Measurements from ENCODE around the gene PATE4.

The PATE4 gene

DNA sequence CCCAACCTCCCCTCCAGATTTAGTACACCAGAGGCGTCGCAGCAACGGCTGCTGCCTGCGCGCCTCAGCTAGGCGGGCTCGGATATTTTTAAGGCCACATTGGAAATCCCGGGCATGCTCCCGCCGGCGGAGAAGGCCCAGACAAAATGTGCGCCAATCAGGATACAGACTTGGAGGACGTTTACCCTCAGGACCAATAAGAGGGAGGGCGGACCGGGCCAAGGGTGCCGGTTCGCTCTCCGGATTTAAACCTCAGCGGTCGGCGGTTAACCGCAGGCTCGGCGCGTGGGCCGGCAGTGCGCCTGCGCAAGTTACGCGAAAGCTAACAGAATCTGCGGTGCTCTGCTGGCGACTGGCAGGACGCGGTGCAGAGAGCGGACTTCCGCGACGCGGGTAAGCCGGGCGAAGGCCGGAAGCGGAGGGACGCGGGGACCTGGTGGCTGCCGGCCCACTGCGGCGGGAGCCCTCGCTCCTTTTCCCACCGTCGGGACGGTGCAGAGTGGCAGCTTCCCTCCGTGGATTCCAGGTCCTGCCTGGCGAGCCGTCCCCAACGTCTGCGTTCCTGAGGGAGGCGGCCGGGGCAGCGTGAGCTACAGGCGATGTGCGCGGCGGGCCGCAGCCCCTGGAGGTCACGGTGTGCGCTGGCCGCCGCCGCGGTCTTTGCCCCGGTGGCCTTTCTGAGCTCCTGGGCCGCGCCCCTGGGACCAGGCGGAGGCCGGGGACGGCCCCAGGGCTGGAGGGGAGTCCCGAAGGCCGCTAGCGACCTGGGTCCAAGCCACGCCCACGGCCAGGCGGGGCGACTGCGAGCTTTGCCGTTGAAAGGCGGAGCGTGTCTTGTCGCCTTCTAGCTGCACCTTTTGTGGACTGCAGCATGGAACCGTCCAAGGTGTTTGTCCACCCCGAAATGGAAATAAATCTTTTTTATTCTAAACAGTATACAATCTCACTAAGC lies 54.5 kb downstream of the PATE4 start, which contains the start of gene HYLS1:
Gene HYLS1, plus strand, starts transcription at position 296 of the 952 bp plus-strand sequence. CDS start 11,701 bp downstream, outside the sequence.
- DNase-seq (ENCODE audit: low spot score) = peak; percentile 96

All from CD4-positive, alpha-beta T cell treated with Interleukin-15 for 4 hours (primary cell).